Esophagus muscularis mucosa (tissue), 4 donors: ENCODE data around the gene PKP3. TPM values are rescaled to one million over a fixed set of nuclear protein-coding genes. Genes with fewer than 3 reads are reported as not detected.

Source experiments
- DNase-seq: peaks from one replicate; pipeline ENCODE4 v3.0.0-alpha.2; 2017; ENCODE audit errors: extremely low spot score
- H3K27ac ChIP-seq, 4 donors: fragments of 200-600 bp; sonication (generic); replicated peaks in 1 of 4; 1 replicate in 3 of 4; 2 replicates in 1 of 4; pipeline ENCODE4 v1.5.1; 2016 to 2019; ENCODE audit warnings: mild to moderate bottlenecking in 1 of 4
- H3K27me3 ChIP-seq, 4 donors: fragments of 200-600 bp; sonication (generic); one replicate each; pipeline versions ENCODE4 v1.5.1 to v1.6.0; 2016 to 2019
- H3K36me3 ChIP-seq, 4 donors: fragments of 200-600 bp; sonication (generic); one replicate each; pipeline ENCODE4 v1.5.1; 2016 to 2019
- H3K4me1 ChIP-seq, 4 donors: fragments of 200-600 bp; sonication (generic); one replicate each; pipeline ENCODE4 v1.5.1; 2016 to 2019
- H3K4me3 ChIP-seq, 4 donors: fragments of 200-600 bp; sonication (generic); 1 replicate in 2 of 4; 2 replicates in 2 of 4; pipeline ENCODE4 v1.5.1; 2016 to 2019; ENCODE audit warnings: mild to moderate bottlenecking in 4 of 4, moderate library complexity in 1 of 4
- H3K9me3 ChIP-seq, 4 donors: fragments of 200-600 bp; sonication (generic); 1 replicate in 3 of 4; 2 replicates in 1 of 4; pipeline ENCODE4 v1.5.1; 2016 to 2019
- CTCF ChIP-seq, 3 experiments: fragments of 200-600 bp in 2 of 3; fragments of 450-650 bp in 1 of 3; sonication (generic) in 2 of 3; IDR thresholded peaks; one replicate each; pipeline ENCODE4 v1.5.1; 2017 to 2019; ENCODE audit warnings: antibody characterized with exemption in 3 of 3, mild to moderate bottlenecking in 2 of 3, moderate library complexity in 1 of 3
- EP300 ChIP-seq: sonication (generic); formaldehyde crosslinking; IDR thresholded peaks from one replicate; pipeline ENCODE4 v1.6.1; 2017; ENCODE audit warnings: antibody characterized with exemption
- POLR2A ChIP-seq: fragments of 450-650 bp; IDR thresholded peaks from one replicate; pipeline ENCODE4 v1.6.1; 2017; ENCODE audit warnings: antibody characterized with exemption, moderate library complexity, mild to moderate bottlenecking, low read depth
- POLR2AphosphoS5 ChIP-seq, 2 donors: sonication (generic); formaldehyde crosslinking; IDR thresholded peaks; one replicate each; pipeline ENCODE4 v1.6.1; 2017; ENCODE audit warnings: antibody characterized with exemption in 2 of 2
- WGBS: methylation state at CpG from one replicate; pipeline ENCODE4 v1.1.5; 2018; 5-methylcytosine and 5-hydroxymethylcytosine counted together
- intact Hi-C: fragments of 100-400 bp; cut with DNase I; formaldehyde crosslinking; loops from one replicate; pipeline ENCODE4 v1.15.1; 2023
- small RNA-seq, 3 donors: library from RNA; depleted of rRNA; stranded (forward); fragments of <200 nt; gene quantifications; one replicate each; pipeline ENCODE3, GENCODE V24; 2016
- total RNA-seq, 4 donors: library from RNA; depleted of rRNA; stranded (reverse); fragments of >200 nt; gene quantifications; one replicate each; pipeline versions ENCODE4 v1.1.0 to v1.2.1, GENCODE V29; 2016

PKP3 gene
- total RNA-seq, 4 donors from 2014 or later = 0.17 to 1.1 (median 0.51) TPM

- intact Hi-C loops = loop anchor here (5.0 kb wide), 3 partner anchors 49 to 151 kb away; no protein-coding TSS in a partner anchor
- WGBS = 90% methylated on average over 15 of the region's 19 CpGs
- Histone ChIP-seq H3K4me1 (peaks cover 30 to 46% (median 37%) of the 10 kb centered on the region in 4 donors), H3K27ac (no peak overlapping the region), H3K9me3 (no peaks in the 10 kb centered on the region), H3K36me3 (peaks cover 0 to 31% (median 21%) of the 10 kb centered on the region in 4 donors), H3K4me3 (no peak overlapping the region), H3K27me3 (no peaks in the 10 kb centered on the region)
- TF ChIP-seq EP300 (no peak), POLR2A (no peak), CTCF (IDR thresholded peaks at IDR 0.05) (no peak), POLR2AphosphoS5 (IDR thresholded peaks at IDR 0.05) (no peak)
- no peak for DNase-seq
These were observed 59.0 kb downstream of the PKP3 start for GRCh38 chr11:452916-453527.

- Histone ChIP-seq H3K9me3 (no peaks in the 10 kb centered on the region), H3K27ac (no peak overlapping the region), H3K4me3 (no peak overlapping the region), H3K27me3 (no peaks in the 10 kb centered on the region), H3K36me3 (peaks cover 0 to 31% (median 21%) of the 10 kb centered on the region in 4 donors), H3K4me1 (peaks cover 27 to 42% (median 34%) of the 10 kb centered on the region in 4 donors)
- intact Hi-C loops = loop anchor here (5.0 kb wide), 3 partner anchors 49 to 151 kb away; no protein-coding TSS in a partner anchor
- no peak for TF ChIP-seq CTCF (IDR thresholded peaks at IDR 0.05)
- TF ChIP-seq POLR2AphosphoS5 (IDR thresholded peaks at IDR 0.05) = no peak
- no peak for TF ChIP-seq POLR2A
- no peak for TF ChIP-seq EP300
- no peak for DNase-seq
- 93% methylated on average over 13 of the region's 13 CpGs for WGBS
These were observed 59.6 kb downstream of the PKP3 start for GRCh38 chr11:453564-453963.

- intact Hi-C loops = loop anchor here (5.0 kb wide), 3 partner anchors 48 to 152 kb away; no protein-coding TSS in a partner anchor
- Histone ChIP-seq H3K27ac (no peak overlapping the region), H3K4me1 (peaks cover 23 to 38% (median 29%) of the 10 kb centered on the region in 4 donors), H3K27me3 (no peaks in the 10 kb centered on the region), H3K9me3 (no peaks in the 10 kb centered on the region), H3K36me3 (peaks cover 0 to 31% (median 21%) of the 10 kb centered on the region in 4 donors), H3K4me3 (no peak overlapping the region)
- DNase-seq = no peak
- TF ChIP-seq EP300 (no peak), POLR2AphosphoS5 (IDR thresholded peaks at IDR 0.05) (no peak), CTCF (IDR thresholded peaks at IDR 0.05) (no peak), POLR2A (no peak)
- WGBS = 86% methylated on average over 9 of the region's 9 CpGs
These were observed 60.0 kb downstream of the PKP3 start for GRCh38 chr11:454043-454442.

Small RNA genes within 50 kb of the gene (small RNA-seq; reads per million reads assigned to genes)
- 0 to 0.19 (median 0) reads per million in 3 donors for gene RN7SL838P

Other genes starting within 250 kb of the PKP3 start
- gene SCGB1C1, start 201.1 kb upstream of the PKP3 start, total RNA-seq = not detected
- 10 to 100 TPM; 16.2 to 32.9 (median 30.5) TPM for gene BET1L, start 186.8 kb upstream of the PKP3 start, total RNA-seq
- gene RIC8A, start 186.5 kb upstream of the PKP3 start, total RNA-seq = 100 to 1,000 TPM in 3 of 4 donors, 10 to 100 TPM in 1; 76.8 to 137 (median 123) TPM
- gene SIRT3, start 157.9 kb upstream of the PKP3 start, total RNA-seq = 10 to 100 TPM in 3 of 4 donors, 1 to 10 TPM in 1; 7.9 to 20.1 (median 14.0) TPM
- gene PSMD13, start 157.2 kb upstream of the PKP3 start, total RNA-seq = 100 to 1,000 TPM in 1 of 4 donors, 10 to 100 TPM in 3; 86.4 to 124 (median 94.1) TPM
- 1 to 10 TPM in 1 of 4 donors, under 1 TPM in 2, not detected in 1; 0.13 to 2.2 (median 0.42) TPM for gene NLRP6, start 115.8 kb upstream of the PKP3 start, total RNA-seq
- 10 to 100 TPM; 13.3 to 23.7 (median 18.8) TPM for gene PGGHG, start 105.1 kb upstream of the PKP3 start, total RNA-seq
- gene IFITM5, start 94.7 kb upstream of the PKP3 start, total RNA-seq = not detected
- 100 to 1,000 TPM in 3 of 4 donors, 10 to 100 TPM in 1; 92.2 to 235 (median 194) TPM for gene IFITM2, start 86.4 kb upstream of the PKP3 start, total RNA-seq
- 100 to 1,000 TPM in 3 of 4 donors, 10 to 100 TPM in 1; 60.6 to 197 (median 171) TPM for gene IFITM1, start 80.2 kb upstream of the PKP3 start, total RNA-seq
- 100 to 1,000 TPM; 290 to 513 (median 410) TPM for gene IFITM3, start 73.3 kb upstream of the PKP3 start, total RNA-seq
- 10 to 100 TPM in 1 of 4 donors, 1 to 10 TPM in 3; 2.5 to 12.0 (median 5.7) TPM for gene B4GALNT4, start 24.7 kb upstream of the PKP3 start, total RNA-seq
- gene SIGIRR, start 20.8 kb downstream of the PKP3 start, total RNA-seq = 10 to 100 TPM; 45.7 to 72.9 (median 50.5) TPM
- under 1 TPM in 3 of 4 donors, not detected in 1; 0.11 to 0.42 (median 0.32) TPM for gene ANO9, start 47.8 kb downstream of the PKP3 start, total RNA-seq
- gene PTDSS2, start 56.1 kb downstream of the PKP3 start, total RNA-seq = 10 to 100 TPM; 23.9 to 58.3 (median 30.2) TPM
- gene RNH1, start 113.0 kb downstream of the PKP3 start, total RNA-seq = 100 to 1,000 TPM; 280 to 367 (median 334) TPM
- 10 to 100 TPM; 45.7 to 85.2 (median 61.7) TPM for gene HRAS, start 141.4 kb downstream of the PKP3 start, total RNA-seq
- under 1 TPM in 2 of 4 donors, not detected in 2; 0.19 to 0.33 TPM for gene LRRC56, start 143.3 kb downstream of the PKP3 start, total RNA-seq
- gene LMNTD2, start 166.5 kb downstream of the PKP3 start, total RNA-seq = 1 to 10 TPM in 3 of 4 donors, under 1 TPM in 1; 0.52 to 3.1 (median 1.7) TPM
- gene RASSF7, start 166.8 kb downstream of the PKP3 start, total RNA-seq = 10 to 100 TPM in 3 of 4 donors, 1 to 10 TPM in 1; 2.9 to 24.4 (median 13.7) TPM
- 10 to 100 TPM; 24.5 to 38.2 (median 28.7) TPM for gene PHRF1, start 182.3 kb downstream of the PKP3 start, total RNA-seq
- gene IRF7, start 221.7 kb downstream of the PKP3 start, total RNA-seq = 10 to 100 TPM; 11.3 to 39.6 (median 14.2) TPM
- gene CDHR5, start 230.7 kb downstream of the PKP3 start, total RNA-seq = 1 to 10 TPM in 1 of 4 donors, not detected in 3; 1.3 TPM
- gene SCT, start 233.0 kb downstream of the PKP3 start, total RNA-seq = not detected
- 1 to 10 TPM in 1 of 4 donors, under 1 TPM in 2, not detected in 1; 0.26 to 1.1 (median 0.42) TPM for gene DRD4, start 243.1 kb downstream of the PKP3 start, total RNA-seq